IPS DF 6.9 (cell line): ENCODE data around the gene TGFBR3.
"Not testable (repeated sequence)": the region's sequence is repeated elsewhere in the genome, so short reads cannot be mapped to it uniquely, and the experiment has no call there.

Source experiments
- DNase-seq: peaks from one replicate; pipeline ENCODE4 v3.0.0-alpha.2; 2013; ENCODE audit warnings: low read depth, low spot score
- H3K27ac ChIP-seq: one replicate; pipeline ENCODE4 v1.5.1; 2013; ENCODE audit warnings: low read length, control low read depth
- H3K27me3 ChIP-seq: 2 replicates; pipeline ENCODE4 v1.6.1; 2013; ENCODE audit warnings: mild to moderate bottlenecking, low read length; ENCODE audit not compliant: control insufficient read depth, insufficient read depth
- H3K36me3 ChIP-seq: 2 replicates; pipeline ENCODE4 v1.6.1; 2013; ENCODE audit warnings: low read length; ENCODE audit not compliant: control insufficient read depth, insufficient read depth
- H3K4me1 ChIP-seq: 2 replicates; pipeline ENCODE4 v1.6.1; 2013; ENCODE audit warnings: low read length; ENCODE audit not compliant: control insufficient read depth, insufficient read depth
- H3K4me3 ChIP-seq: 2 replicates; pipeline ENCODE4 v1.5.1; 2013; ENCODE audit warnings: mild to moderate bottlenecking, low read length
- H3K9me3 ChIP-seq: 2 replicates; pipeline ENCODE4 v1.6.1; 2013; ENCODE audit warnings: low read length, inconsistent platforms; ENCODE audit not compliant: control insufficient read depth, insufficient read depth
- WGBS: extraction: QIAGEN DNeasy Blood & Tissue Kit; methylation state at CpG from one replicate; pipeline ENCODE4 v1.1.7; 2013; ENCODE audit warnings: mixed read lengths, missing lambda C conversion rate; ENCODE audit not compliant: insufficient read length, insufficient coverage; 5-methylcytosine and 5-hydroxymethylcytosine counted together

Gene TGFBR3

DNA sequence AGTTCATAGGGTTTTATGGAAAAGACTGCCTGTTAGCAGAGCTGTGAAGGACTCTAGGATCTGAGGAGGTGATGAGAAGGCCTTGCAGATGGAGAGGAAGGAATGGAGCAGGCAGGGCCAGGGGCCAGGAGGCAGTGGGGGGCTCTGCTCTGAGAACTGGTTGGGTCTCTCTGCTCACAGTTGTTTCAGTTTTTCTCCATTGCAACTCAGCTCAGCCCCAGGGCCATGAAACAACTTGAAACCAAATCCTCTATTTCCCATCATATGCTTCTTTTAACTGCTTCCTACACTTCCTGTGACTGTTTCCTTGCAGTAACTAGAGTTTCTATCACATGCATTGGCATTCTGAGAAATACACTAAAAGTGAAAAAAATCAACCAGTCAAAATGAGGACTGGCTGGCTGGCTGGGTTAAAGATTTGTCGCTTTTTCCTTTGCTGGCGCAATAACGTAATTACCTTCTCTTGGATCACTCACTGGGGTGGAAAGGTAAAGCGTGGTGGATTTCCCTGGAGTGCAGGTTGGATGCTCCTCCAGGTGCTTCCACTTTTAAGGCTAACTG, 213.3 kb downstream of the TGFBR3 start:
- H3K36me3 ChIP-seq: no peaks in the 10 kb centered on the region
- DNase-seq: no peak
- WGBS: no CpG with 5 or more reads among the region's 4 CpGs
- no peak overlapping the region for H3K27ac ChIP-seq
- H3K27me3 ChIP-seq: no peaks in the 10 kb centered on the region
- H3K9me3 ChIP-seq: no peaks in the 10 kb centered on the region
- H3K4me3 ChIP-seq: no peak overlapping the region
- no peaks in the 10 kb centered on the region for H3K4me1 ChIP-seq

DNA sequence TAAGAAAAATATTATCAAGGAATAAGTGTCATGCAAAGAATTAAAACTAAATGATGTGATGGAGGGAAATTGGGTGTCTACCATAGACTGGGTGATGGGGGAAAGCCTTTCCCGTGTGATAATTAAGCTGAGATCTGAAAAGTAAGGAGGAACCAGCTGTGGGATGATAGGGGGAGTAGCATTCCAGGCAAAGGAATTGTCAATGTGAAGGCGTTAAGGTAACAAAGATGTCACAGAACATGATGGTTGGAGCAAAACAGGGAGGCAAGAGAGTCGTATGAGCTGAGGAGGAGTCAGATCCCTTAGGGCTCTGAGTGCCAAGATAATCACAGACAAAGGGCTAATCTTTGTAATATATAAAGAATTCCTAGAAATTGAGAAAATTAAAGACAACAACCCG, 215.2 kb downstream of the TGFBR3 start:
- H3K4me1 ChIP-seq: no peaks in the 10 kb centered on the region
- no peaks in the 10 kb centered on the region for H3K27me3 ChIP-seq
- no peak overlapping the region for H3K27ac ChIP-seq
- WGBS: no CpG with 5 or more reads among the region's 4 CpGs
- no peak for DNase-seq
- H3K4me3 ChIP-seq: no peak overlapping the region
- H3K36me3 ChIP-seq: no peaks in the 10 kb centered on the region
- no peaks in the 10 kb centered on the region for H3K9me3 ChIP-seq

DNA sequence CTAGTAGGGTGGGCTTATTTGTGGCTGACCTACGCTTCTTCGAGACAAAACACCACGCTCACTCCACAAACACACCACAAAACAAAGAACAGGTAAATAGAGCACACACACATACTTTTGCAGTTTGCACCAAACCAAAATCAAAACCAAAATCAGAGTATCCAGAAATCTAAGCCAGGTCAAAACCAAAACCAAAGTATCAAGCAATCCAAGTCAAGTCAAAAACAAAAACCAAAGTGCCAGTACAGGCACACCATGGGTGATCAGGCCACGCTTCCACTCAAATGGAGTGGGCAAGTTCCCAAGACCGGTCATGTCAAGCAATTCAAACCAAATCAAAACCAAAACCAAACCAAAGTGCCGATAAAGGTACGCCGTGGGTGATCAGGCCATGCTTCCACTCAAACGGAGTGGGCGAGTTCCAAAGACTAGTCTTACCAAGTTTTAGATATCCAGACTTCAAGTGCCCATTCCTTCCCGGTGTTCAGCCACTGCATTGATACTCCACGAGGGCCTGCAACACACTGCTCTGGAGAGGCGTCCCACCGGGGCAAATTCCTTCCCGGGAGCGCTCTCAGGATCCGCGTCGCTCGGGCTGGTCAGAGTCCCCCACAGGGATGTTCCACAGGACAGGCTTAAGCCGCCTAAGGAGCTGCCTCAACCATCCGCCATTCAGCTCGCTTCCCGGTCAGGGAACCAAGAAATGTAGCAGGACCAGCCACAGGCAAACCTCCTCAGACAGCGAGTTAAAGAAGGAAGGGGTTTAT, 216.2 kb downstream of the TGFBR3 start:
- no peaks in the 10 kb centered on the region for H3K4me1 ChIP-seq
- H3K27ac ChIP-seq: no peak overlapping the region
- no peak for DNase-seq
- H3K9me3 ChIP-seq: no peaks in the 10 kb centered on the region
- H3K36me3 ChIP-seq: no peaks in the 10 kb centered on the region
- no peak overlapping the region for H3K4me3 ChIP-seq
- WGBS: no CpG with 5 or more reads among the region's 25 CpGs
- H3K27me3 ChIP-seq: no peaks in the 10 kb centered on the region

DNA sequence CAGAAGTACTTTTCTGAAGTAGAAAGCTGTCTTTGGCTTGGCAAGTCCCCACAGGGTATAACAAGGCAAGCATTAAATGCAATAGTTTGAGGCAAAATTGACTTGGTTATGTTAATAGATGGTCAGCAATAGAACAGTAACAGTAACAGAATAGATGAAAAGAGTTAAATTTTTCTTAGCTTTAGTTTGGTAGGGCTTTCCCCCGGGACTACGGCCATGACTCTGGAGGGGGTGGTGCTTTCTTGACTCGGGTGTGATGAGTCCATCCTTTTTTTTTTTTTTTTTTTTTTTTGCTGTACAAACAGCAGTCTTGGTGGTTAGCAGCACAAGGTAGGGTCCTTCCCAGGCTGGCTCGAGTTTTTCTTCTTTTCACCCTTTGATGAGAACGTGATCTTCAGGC, 219.3 kb downstream of the TGFBR3 start:
- WGBS: no CpG with 5 or more reads among the region's 5 CpGs

DNA sequence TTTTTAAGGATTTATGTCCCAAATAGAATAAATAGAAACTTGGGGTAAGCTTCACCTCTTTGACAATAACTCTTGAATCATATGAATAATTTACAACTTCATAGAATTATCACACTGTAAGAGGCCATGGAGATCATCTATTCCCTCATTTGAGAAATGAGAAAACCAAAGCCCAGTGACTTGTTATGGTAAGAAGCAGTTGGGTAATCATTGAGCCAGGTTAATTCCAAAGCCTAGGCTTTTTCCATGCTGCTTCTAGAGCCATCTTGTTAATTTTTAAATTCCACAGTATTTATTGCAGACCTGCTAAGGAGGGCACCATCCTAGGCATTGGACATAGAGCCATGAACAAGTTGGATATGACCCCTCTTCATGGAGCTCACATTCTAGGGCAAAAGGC, 224.8 kb downstream of the TGFBR3 start:
- no peaks in the 10 kb centered on the region for H3K9me3 ChIP-seq
- DNase-seq: no peak
- H3K27ac ChIP-seq: no peak overlapping the region
- H3K27me3 ChIP-seq: no peaks in the 10 kb centered on the region
- H3K4me1 ChIP-seq: no peaks in the 10 kb centered on the region
- no peaks in the 10 kb centered on the region for H3K36me3 ChIP-seq
- no peak overlapping the region for H3K4me3 ChIP-seq

More for the DNA sequence above, 219.3 kb downstream of the TGFBR3 start:
- H3K27ac ChIP-seq, H3K4me1 ChIP-seq, H3K36me3 ChIP-seq, H3K9me3 ChIP-seq, H3K27me3 ChIP-seq, DNase-seq, H3K4me3 ChIP-seq: not testable (repeated sequence)

DNA sequence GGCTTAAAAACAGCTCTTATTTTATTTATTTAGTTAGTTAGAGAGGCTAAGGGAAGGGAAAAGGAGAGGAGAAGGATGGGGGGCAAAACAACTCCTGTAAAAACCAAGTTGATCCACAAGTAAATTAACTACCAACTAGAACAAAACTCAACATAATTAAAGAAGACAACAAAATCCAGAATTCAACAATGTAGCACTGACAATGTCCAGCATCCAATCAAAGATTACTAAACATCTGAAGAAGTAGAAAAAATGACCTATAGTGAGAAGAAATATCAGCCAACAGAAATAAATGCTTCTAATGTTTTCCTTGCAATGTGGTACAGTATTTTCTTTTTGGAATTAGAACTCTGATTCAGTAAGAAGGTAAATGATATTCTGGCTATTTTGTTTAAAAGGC, 225.2 kb downstream of the TGFBR3 start:
- no peak for DNase-seq
- Histone ChIP-seq H3K27ac (no peak overlapping the region), H3K4me3 (no peak overlapping the region), H3K27me3 (no peaks in the 10 kb centered on the region), H3K9me3 (no peaks in the 10 kb centered on the region), H3K36me3 (no peaks in the 10 kb centered on the region), H3K4me1 (no peaks in the 10 kb centered on the region)

DNA sequence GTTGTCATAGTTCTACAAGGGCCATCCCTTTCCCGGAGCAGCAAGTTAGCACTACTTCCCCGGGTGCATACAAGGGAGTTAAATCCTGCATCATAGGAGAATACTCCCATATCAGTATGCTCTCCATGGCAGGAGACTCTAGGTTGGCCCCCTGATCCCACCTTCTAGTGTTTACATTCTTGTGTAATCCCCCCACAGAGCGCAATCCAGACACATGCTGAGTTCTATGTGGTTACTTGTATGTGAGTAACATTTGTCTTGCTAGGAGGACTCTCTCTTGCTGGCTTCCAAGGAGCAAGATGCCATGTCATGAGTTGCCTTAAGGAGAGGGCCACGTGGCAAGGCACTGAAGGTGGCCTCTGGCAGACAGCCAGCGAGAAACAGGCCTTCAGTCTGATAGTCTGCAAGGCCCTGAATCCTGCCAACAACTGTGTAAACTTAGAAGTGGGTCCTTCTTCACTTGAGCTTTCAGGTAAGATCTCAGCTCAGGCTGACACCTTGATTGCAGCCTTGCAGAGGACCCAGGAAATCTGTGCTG, 230.0 kb downstream of the TGFBR3 start:
- Histone ChIP-seq H3K36me3 (no peaks in the 10 kb centered on the region), H3K27me3 (no peaks in the 10 kb centered on the region; the same call in 1 of the 2 replicates), H3K27ac (no peak overlapping the region), H3K4me1 (no peaks in the 10 kb centered on the region), H3K9me3 (no peaks in the 10 kb centered on the region), H3K4me3 (no peak overlapping the region)
- no CpG with 5 or more reads among the region's 5 CpGs for WGBS
- no peak for DNase-seq

DNA sequence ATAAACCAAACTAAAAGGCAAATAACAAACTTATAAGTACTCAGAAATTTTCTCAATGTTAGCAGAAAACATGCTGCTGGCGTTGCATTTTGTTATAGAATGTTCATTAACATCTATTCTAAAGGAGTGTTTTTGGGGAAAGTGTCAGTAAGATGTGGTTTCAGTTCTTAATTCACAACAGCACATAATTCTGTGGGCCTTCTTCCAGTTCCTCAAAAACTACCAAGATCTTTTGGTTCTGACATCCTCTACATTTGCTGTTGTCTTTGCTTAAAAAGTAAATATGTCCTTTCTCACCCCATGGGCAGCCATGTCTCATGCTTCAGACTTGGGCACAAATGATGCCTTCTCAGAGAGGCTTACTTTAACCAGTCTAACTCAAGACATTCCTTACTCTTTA, 232.8 kb downstream of the TGFBR3 start:
- H3K4me1 ChIP-seq: no peaks in the 10 kb centered on the region
- H3K4me3 ChIP-seq: no peak overlapping the region
- no peaks in the 10 kb centered on the region for H3K36me3 ChIP-seq
- DNase-seq: no peak
- no peaks in the 10 kb centered on the region for H3K9me3 ChIP-seq
- H3K27ac ChIP-seq: no peak overlapping the region
- WGBS: no CpG with 5 or more reads among the region's 1 CpG
- H3K27me3 ChIP-seq: no peaks in the 10 kb centered on the region; the same call in 1 of the 2 replicates

DNA sequence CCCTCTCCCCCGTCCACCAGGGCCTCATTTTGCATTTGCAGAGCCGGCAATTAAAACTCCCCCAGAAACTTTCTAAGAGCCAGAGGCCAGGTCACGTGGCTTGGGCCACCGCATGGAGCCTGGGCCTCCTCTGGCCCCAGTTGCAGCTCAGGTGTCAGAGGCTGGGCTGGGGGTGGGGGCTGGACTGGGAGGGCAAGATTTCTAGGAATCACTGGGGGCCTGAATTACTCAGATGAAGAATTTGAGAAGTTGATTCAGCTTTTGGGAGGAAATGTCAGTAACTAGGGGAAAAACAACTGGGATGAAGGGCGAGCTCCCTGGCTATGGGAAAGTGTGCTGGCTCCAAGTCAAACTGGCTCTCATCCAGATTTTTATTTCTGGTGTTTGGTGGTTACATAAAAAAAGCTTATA, 234.3 kb downstream of the TGFBR3 start:
- no peaks in the 10 kb centered on the region for H3K9me3 ChIP-seq
- no CpG with 5 or more reads among the region's 5 CpGs for WGBS
- no peak overlapping the region for H3K27ac ChIP-seq

DNA sequence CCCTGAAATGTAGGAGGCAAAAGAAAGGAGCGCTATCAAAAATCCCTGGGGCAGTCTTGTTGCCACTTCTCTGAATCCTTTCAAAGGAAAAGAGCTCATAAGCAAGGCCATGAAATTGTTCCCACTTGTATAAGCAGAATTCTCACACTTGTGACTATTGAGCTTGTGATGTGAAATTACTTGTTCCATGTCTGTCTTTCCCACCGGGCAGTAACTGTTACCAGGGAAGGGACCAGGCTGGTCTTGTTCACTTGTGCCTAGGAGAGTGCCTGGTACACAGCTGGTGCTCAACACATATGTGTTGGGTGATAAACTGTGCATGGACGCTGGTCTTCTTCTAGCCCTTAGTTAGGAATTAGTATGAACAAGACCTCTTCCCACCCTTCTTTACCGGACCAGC, 234.7 kb downstream of the TGFBR3 start:
- Histone ChIP-seq H3K9me3 (no peaks in the 10 kb centered on the region), H3K4me1 (no peaks in the 10 kb centered on the region), H3K27ac (no peak overlapping the region), H3K27me3 (no peaks in the 10 kb centered on the region; the same call in 1 of the 2 replicates), H3K36me3 (no peaks in the 10 kb centered on the region), H3K4me3 (no peak overlapping the region)
- WGBS: no CpG with 5 or more reads among the region's 4 CpGs
- no peak for DNase-seq

More for the DNA sequence above, 234.3 kb downstream of the TGFBR3 start:
- Histone ChIP-seq H3K36me3 (no peaks in the 10 kb centered on the region), H3K4me3 (no peak overlapping the region), H3K27me3 (no peaks in the 10 kb centered on the region; the same call in 1 of the 2 replicates), H3K4me1 (no peaks in the 10 kb centered on the region)
- no peak for DNase-seq

DNA sequence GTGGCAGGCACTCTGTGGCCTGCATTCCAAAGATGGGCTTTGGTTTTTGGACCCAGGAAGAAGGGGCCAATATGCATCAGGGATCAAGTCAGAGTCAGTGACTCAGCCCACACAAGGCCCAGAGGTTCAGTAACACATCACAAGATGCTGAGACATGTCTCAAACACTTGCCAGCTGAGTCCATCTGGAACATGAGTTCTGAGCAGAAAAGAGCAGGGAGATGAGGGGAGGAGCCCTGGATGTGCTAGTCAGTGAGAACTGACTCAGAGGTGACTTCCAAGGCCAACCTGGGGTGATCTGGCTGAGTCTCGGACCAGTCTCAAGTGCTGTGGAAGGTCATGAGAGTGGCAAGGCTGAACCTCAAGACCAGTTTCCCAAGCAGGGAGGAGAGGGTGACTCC, 235.2 kb downstream of the TGFBR3 start:
- Histone ChIP-seq H3K27ac (no peak overlapping the region), H3K27me3 (no peaks in the 10 kb centered on the region; the same call in 1 of the 2 replicates), H3K36me3 (no peaks in the 10 kb centered on the region), H3K4me3 (no peak overlapping the region), H3K9me3 (no peaks in the 10 kb centered on the region), H3K4me1 (no peaks in the 10 kb centered on the region)
- no CpG with 5 or more reads among the region's 1 CpG for WGBS
- DNase-seq: no peak
